HepG2 (cell line): ENCODE results near the gene SMPD2. TPM values are rescaled to one million over a fixed set of nuclear protein-coding genes. Genes with fewer than 3 reads are reported as not detected.

Source experiments
- ATF6 ChIP-seq: sonication (generic); formaldehyde crosslinking; conservative IDR thresholded peaks from 2 replicates; pipeline ENCODE4 v1.4.0; 2020; ENCODE audit warnings: missing genetic modification reagents
- BRD4 ChIP-seq: sonication (generic); formaldehyde crosslinking; IDR thresholded peaks from 2 replicates; pipeline ENCODE4 v1.4.0; 2020; ENCODE audit warnings: missing genetic modification reagents
- CSRNP2 ChIP-seq: sonication (generic); formaldehyde crosslinking; conservative IDR thresholded peaks from 2 replicates; pipeline ENCODE4 v1.8.0; 2022; ENCODE audit warnings: low read depth, missing genetic modification reagents
- RBFOX2 ChIP-seq: fragments of 200-400 bp; formaldehyde crosslinking; IDR thresholded peaks from 2 replicates; pipeline ENCODE4 v1.6.1; 2017; ENCODE audit warnings: low read depth, mild to moderate bottlenecking, low read length
- SP4 ChIP-seq: sonication (generic); formaldehyde crosslinking; IDR thresholded peaks from 2 replicates; pipeline ENCODE4 v1.8.1; 2023; ENCODE audit warnings: mild to moderate bottlenecking, missing genetic modification reagents
- TEAD3 ChIP-seq: optimal IDR thresholded peaks from 2 replicates; pipeline ENCODE3; 2016; ENCODE audit warnings: borderline replicate concordance
- ZNF547 ChIP-seq: sonication (generic); formaldehyde crosslinking; IDR thresholded peaks from 2 replicates; pipeline ENCODE4 v1.5.1; 2020; ENCODE audit warnings: mild to moderate bottlenecking, missing genetic modification reagents
- ZNF574 ChIP-seq: sonication (generic); formaldehyde crosslinking; IDR thresholded peaks from 2 replicates; pipeline ENCODE4 v1.4.0; 2020; ENCODE audit warnings: missing genetic modification reagents
- polyA plus RNA-seq, 8 experiments: library from polyadenylated mRNA; depleted of rRNA in 3 of 8; stranded (reverse) in 7 of 8; unstranded in 1 of 8; fragments of >200 nt; fragmentation: Illumina TruSeq in 4 of 8; extraction: Trizol in 4 of 8; gene quantifications; 2 replicates each; pipeline versions ENCODE4 v1.2.1 to v1.2.3, GENCODE V29; 2011 to 2016; ENCODE audit warnings: low read depth in 4 of 8, missing spikeins in 1 of 8, mixed read lengths in 1 of 8; ENCODE audit not compliant: insufficient read depth in 1 of 8
- total RNA-seq, 5 experiments: library from RNA; depleted of rRNA; stranded (reverse); fragments of >200 nt; fragmentation: Illumina TruSeq; extraction: Trizol; gene quantifications; 2 replicates each; pipeline ENCODE4 v1.2.3, GENCODE V29; 2016; ENCODE audit warnings: low read depth in 1 of 5
- TF ChIP-seq, protein P1 (sequence below): sonication (generic); formaldehyde crosslinking; conservative IDR thresholded peaks from 2 replicates; pipeline ENCODE4 v1.4.0; 2020; ENCODE audit warnings: mild to moderate bottlenecking, missing genetic modification reagents, moderate library complexity
- TF ChIP-seq, protein P2 (sequence below): IDR thresholded peaks from 2 replicates; pipeline ENCODE4 v1.4.0; 2020; ENCODE audit warnings: mild to moderate bottlenecking, missing genetic modification reagents

The SMPD2 gene
- total and polyA plus RNA-seq, 2 of the 13 experiments (the other 11 are each of a cell fraction or from before 2014, with no cell fraction given) = 5.9 to 10.6 TPM

DNA sequence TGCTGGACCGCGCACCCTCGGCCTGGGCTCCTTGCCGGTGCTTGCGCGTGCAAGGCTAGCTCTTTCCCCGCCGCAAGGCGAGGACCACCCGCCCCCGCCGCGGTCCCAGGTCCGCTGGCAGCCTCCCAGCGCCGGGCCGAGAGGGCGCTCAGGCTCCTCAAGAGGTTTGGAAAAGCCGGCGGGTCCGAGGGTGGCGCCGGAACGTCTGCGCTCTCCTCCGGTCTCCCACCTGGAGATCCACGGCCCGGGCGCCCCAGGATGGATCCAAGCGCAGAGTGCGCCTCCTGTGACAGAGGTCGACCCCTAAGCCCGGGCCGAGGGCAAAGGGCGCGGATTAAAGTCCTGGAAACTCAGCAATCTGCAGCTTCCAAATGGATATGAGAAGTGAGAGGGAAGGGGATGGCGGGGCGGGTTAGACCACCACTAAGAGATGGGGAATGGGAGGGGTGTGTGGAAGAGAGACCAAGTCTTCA, 15.6 kb downstream of the SMPD2 start (continued):
- TF ChIP-seq CSRNP2 (CRISPR knock-in tag) (no peak), ATF6 (CRISPR knock-in tag) (no peak), RBFOX2 (peak; percentile 2; the same call in 1 of the 2 replicates), BRD4 (CRISPR knock-in tag) (no peak), ZNF547 (CRISPR knock-in tag) (0 out of 2 replicates have a peak, but pooled peaks have one; percentile 19), TEAD3 (no peak), ZNF574 (no peak; the same call in 1 of the 2 replicates), SP4 (CRISPR knock-in tag) (no peak)
- TF ChIP-seq, protein P1, sequence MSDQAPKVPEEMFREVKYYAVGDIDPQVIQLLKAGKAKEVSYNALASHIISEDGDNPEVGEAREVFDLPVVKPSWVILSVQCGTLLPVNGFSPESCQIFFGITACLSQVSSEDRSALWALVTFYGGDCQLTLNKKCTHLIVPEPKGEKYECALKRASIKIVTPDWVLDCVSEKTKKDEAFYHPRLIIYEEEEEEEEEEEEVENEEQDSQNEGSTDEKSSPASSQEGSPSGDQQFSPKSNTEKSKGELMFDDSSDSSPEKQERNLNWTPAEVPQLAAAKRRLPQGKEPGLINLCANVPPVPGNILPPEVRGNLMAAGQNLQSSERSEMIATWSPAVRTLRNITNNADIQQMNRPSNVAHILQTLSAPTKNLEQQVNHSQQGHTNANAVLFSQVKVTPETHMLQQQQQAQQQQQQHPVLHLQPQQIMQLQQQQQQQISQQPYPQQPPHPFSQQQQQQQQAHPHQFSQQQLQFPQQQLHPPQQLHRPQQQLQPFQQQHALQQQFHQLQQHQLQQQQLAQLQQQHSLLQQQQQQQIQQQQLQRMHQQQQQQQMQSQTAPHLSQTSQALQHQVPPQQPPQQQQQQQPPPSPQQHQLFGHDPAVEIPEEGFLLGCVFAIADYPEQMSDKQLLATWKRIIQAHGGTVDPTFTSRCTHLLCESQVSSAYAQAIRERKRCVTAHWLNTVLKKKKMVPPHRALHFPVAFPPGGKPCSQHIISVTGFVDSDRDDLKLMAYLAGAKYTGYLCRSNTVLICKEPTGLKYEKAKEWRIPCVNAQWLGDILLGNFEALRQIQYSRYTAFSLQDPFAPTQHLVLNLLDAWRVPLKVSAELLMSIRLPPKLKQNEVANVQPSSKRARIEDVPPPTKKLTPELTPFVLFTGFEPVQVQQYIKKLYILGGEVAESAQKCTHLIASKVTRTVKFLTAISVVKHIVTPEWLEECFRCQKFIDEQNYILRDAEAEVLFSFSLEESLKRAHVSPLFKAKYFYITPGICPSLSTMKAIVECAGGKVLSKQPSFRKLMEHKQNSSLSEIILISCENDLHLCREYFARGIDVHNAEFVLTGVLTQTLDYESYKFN (CRISPR knock-in tag) = no peak
- TF ChIP-seq, protein P2, sequence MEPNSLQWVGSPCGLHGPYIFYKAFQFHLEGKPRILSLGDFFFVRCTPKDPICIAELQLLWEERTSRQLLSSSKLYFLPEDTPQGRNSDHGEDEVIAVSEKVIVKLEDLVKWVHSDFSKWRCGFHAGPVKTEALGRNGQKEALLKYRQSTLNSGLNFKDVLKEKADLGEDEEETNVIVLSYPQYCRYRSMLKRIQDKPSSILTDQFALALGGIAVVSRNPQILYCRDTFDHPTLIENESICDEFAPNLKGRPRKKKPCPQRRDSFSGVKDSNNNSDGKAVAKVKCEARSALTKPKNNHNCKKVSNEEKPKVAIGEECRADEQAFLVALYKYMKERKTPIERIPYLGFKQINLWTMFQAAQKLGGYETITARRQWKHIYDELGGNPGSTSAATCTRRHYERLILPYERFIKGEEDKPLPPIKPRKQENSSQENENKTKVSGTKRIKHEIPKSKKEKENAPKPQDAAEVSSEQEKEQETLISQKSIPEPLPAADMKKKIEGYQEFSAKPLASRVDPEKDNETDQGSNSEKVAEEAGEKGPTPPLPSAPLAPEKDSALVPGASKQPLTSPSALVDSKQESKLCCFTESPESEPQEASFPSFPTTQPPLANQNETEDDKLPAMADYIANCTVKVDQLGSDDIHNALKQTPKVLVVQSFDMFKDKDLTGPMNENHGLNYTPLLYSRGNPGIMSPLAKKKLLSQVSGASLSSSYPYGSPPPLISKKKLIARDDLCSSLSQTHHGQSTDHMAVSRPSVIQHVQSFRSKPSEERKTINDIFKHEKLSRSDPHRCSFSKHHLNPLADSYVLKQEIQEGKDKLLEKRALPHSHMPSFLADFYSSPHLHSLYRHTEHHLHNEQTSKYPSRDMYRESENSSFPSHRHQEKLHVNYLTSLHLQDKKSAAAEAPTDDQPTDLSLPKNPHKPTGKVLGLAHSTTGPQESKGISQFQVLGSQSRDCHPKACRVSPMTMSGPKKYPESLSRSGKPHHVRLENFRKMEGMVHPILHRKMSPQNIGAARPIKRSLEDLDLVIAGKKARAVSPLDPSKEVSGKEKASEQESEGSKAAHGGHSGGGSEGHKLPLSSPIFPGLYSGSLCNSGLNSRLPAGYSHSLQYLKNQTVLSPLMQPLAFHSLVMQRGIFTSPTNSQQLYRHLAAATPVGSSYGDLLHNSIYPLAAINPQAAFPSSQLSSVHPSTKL = no peak
- TF ChIP-seq, all 625 proteins: peak for 55
